GM12878 (cell line): ENCODE results near the gene TXNDC17. TPM values are rescaled to one million over a fixed set of nuclear protein-coding genes. Genes with fewer than 3 reads are reported as not detected.
"Not testable (repeated sequence)": the region's sequence is repeated elsewhere in the genome, so short reads cannot be mapped to it uniquely, and the experiment has no call there.

Experiments used
- ATAC-seq: fragments of 200-7000 bp; cut with Tn5 transposase; 3 replicates; pipeline ENCODE4 v1.9.1; 2020; ENCODE audit warnings: mild to moderate bottlenecking, moderate library complexity
- BruUV-seq: library from RNA; stranded (reverse); fragments of 400-500 nt; replicated peaks from 2 replicates; lab custom pipeline; 2021; lab: Mats Ljungman, UMichigan
- CTCF ChIA-PET: fragments of 300-600 bp; sonication (Branson Sonifier 250); formaldehyde crosslinking; extraction: SDS; loops from one replicate; lab custom pipeline; 2021; ENCODE audit warnings: inconsistent platforms; lab: Yijun Ruan, JAX
- POLR2A ChIA-PET: fragments of 350-600 bp; formaldehyde crosslinking; extraction: SDS; loops from one replicate; lab custom pipeline; 2021; ENCODE audit warnings: inconsistent platforms; lab: Charles Lee
- RAD21 ChIA-PET: fragments of 300-600 bp; sonication (Branson Sonifier 250); formaldehyde crosslinking; loops from one replicate; lab custom pipeline; 2023; ENCODE audit warnings: antibody characterized with exemption; ENCODE audit not compliant: unreplicated experiment; lab: Charles Lee
- SMC1A ChIA-PET: fragments of 300-600 bp; sonication (Branson Sonifier 250); formaldehyde crosslinking; loops from one replicate; lab custom pipeline; 2023; ENCODE audit not compliant: unreplicated experiment, uncharacterized antibody; lab: Charles Lee
- DNase-seq: peaks from one replicate; pipeline ENCODE4 v3.0.0-alpha.2; 2011; ENCODE audit warnings: low read depth, low spot score
- FAIRE-seq: peaks from 3 replicates; lab custom pipeline; 2011; peaks lifted over from hg19 to GRCh38; lab: Jason Lieb, UNC
- H2AFZ ChIP-seq: 2 replicates; pipeline ENCODE4 v1.6.0; 2011; ENCODE audit warnings: low read depth, low read length, control low read depth; ENCODE audit not compliant: control insufficient read depth
- H3K27ac ChIP-seq: 2 replicates; pipeline ENCODE4 v1.5.1; 2011; ENCODE audit warnings: control low read depth; ENCODE audit not compliant: control insufficient read depth, insufficient read depth
- H3K27me3 ChIP-seq, 2 experiments: replicated peaks in 1 of 2; 2 replicates each; pipeline versions ENCODE4 v1.6.0 to v1.6.1; 2011; ENCODE audit warnings: low read length in 1 of 2; ENCODE audit not compliant: control insufficient read depth in 2 of 2, insufficient read depth in 2 of 2
- H3K36me3 ChIP-seq, 2 experiments: 2 replicates each; pipeline ENCODE4 v1.5.1; 2011; ENCODE audit warnings: low read length in 1 of 2; ENCODE audit not compliant: control insufficient read depth in 2 of 2, insufficient read depth in 2 of 2
- H3K4me1 ChIP-seq: 2 replicates; pipeline ENCODE4 v1.6.1; 2011; ENCODE audit warnings: mild to moderate bottlenecking, low read length, moderate library complexity, mixed read lengths; ENCODE audit not compliant: control insufficient read depth, insufficient read depth
- H3K4me2 ChIP-seq: 2 replicates; pipeline ENCODE4 v1.6.0; 2011; ENCODE audit warnings: control low read depth; ENCODE audit not compliant: control insufficient read depth, insufficient read depth
- H3K4me3 ChIP-seq: fragments of 200-600 bp; sonication (generic); 2 replicates; pipeline ENCODE4 v1.5.1; 2016
- H3K79me2 ChIP-seq: 2 replicates; pipeline ENCODE4 v1.6.0; 2011; ENCODE audit warnings: low read length; ENCODE audit not compliant: control insufficient read depth, insufficient read depth
- H3K9ac ChIP-seq: 2 replicates; pipeline ENCODE4 v1.8.0; 2011; ENCODE audit warnings: low read length, control low read depth, mixed read lengths; ENCODE audit not compliant: control insufficient read depth, insufficient read depth
- H3K9me3 ChIP-seq: replicated peaks from 3 replicates; pipeline ENCODE4 v1.5.1; 2011; ENCODE audit warnings: mild to moderate bottlenecking, low read length; ENCODE audit not compliant: control insufficient read depth, insufficient read depth
- H4K20me1 ChIP-seq: 2 replicates; pipeline ENCODE4 v1.6.0; 2011; ENCODE audit not compliant: control insufficient read depth, insufficient read depth
- BACH1 ChIP-seq: fragments of 450-650 bp; IDR thresholded peaks from 2 replicates; pipeline ENCODE4 v1.6.1; 2017; ENCODE audit warnings: mild to moderate bottlenecking, borderline replicate concordance
- BRCA1 ChIP-seq: IDR thresholded peaks from 2 replicates; pipeline ENCODE4 v1.6.1; 2011; ENCODE audit warnings: low read depth, low read length, improper control_type of control experiment
- CEBPB ChIP-seq, 2 experiments: fragments of 150-350 bp in 1 of 2; IDR thresholded peaks; 2 replicates each; pipeline ENCODE4 v1.6.1; 2012 to 2014; ENCODE audit warnings: low read depth in 2 of 2, low read length in 2 of 2, borderline replicate concordance in 1 of 2, inconsistent platforms in 1 of 2
- EP300 ChIP-seq, 2 experiments: fragments of 150-350 bp in 1 of 2; IDR thresholded peaks; 2 replicates each; pipeline ENCODE4 v1.6.1; 2011 to 2012; ENCODE audit warnings: low read depth in 2 of 2, low read length in 2 of 2, borderline replicate concordance in 1 of 2, improper control_type of control experiment in 1 of 2, inconsistent platforms in 1 of 2; ENCODE audit not compliant: control insufficient read depth in 1 of 2
- ESRRA ChIP-seq: IDR thresholded peaks from 2 replicates; pipeline ENCODE4 v1.6.1; 2012; ENCODE audit warnings: mild to moderate bottlenecking, low read length, improper control_type of control experiment
- IRF4 ChIP-seq: IDR thresholded peaks from 2 replicates; pipeline ENCODE4 v1.6.1; 2011; ENCODE audit warnings: low read depth, low read length
- KLF5 ChIP-seq: fragments of 450-650 bp; IDR thresholded peaks from 2 replicates; pipeline ENCODE4 v1.6.1; 2014; ENCODE audit warnings: mild to moderate bottlenecking; ENCODE audit not compliant: partially characterized antibody
- MEF2B ChIP-seq: fragments of 450-650 bp; IDR thresholded peaks from 2 replicates; pipeline ENCODE4 v1.6.1; 2018; ENCODE audit warnings: mild to moderate bottlenecking, moderate library complexity; ENCODE audit not compliant: partially characterized antibody, poor library complexity, severe bottlenecking
- MYC ChIP-seq: IDR thresholded peaks from 2 replicates; pipeline ENCODE4 v1.6.1; 2011; ENCODE audit warnings: mild to moderate bottlenecking, low read length, moderate library complexity, inconsistent platforms; ENCODE audit not compliant: insufficient read depth, insufficient replicate concordance, insufficient read length, severe bottlenecking
- NR2C1 ChIP-seq: fragments of 450-650 bp; IDR thresholded peaks from 2 replicates; pipeline ENCODE4 v1.6.1; 2017; ENCODE audit warnings: antibody characterized with exemption, mild to moderate bottlenecking, moderate library complexity
- RUNX3 ChIP-seq: IDR thresholded peaks from 2 replicates; pipeline ENCODE4 v1.6.1; 2012; ENCODE audit warnings: low read length, inconsistent platforms
- SUPT20H ChIP-seq: IDR thresholded peaks from 2 replicates; pipeline ENCODE4 v1.6.1; 2011; ENCODE audit warnings: low read depth, mild to moderate bottlenecking, low read length, moderate library complexity, borderline replicate concordance; ENCODE audit not compliant: control insufficient read depth
- TBL1XR1 ChIP-seq: IDR thresholded peaks from 2 replicates; pipeline ENCODE4 v1.6.1; 2012; ENCODE audit warnings: low read depth, low read length, improper control_type of control experiment
- ZNF274 ChIP-seq: IDR thresholded peaks from one replicate; pipeline ENCODE4 v1.8.0; 2011; ENCODE audit not compliant: insufficient read length, insufficient read depth
- ZSCAN29 ChIP-seq: fragments of 450-650 bp; IDR thresholded peaks from 2 replicates; pipeline ENCODE4 v1.6.1; 2017; ENCODE audit warnings: mild to moderate bottlenecking, moderate library complexity
- ZZZ3 ChIP-seq: IDR thresholded peaks from 2 replicates; pipeline ENCODE4 v1.6.1; 2011; ENCODE audit warnings: low read depth; ENCODE audit not compliant: control insufficient read depth, insufficient read length
- WGBS: methylation state at CpG from one replicate; pipeline ENCODE4 v1.1.6; 2016; ENCODE audit warnings: low lambda C conversion rate; ENCODE audit not compliant: insufficient replicate concordance, insufficient coverage; ENCODE audit errors: missing lambda C conversion rate; 5-methylcytosine and 5-hydroxymethylcytosine counted together
- in situ Hi-C: fragments of 300-500 bp; cut with MboI; formaldehyde crosslinking; loops from 9 replicates; pipeline ENCODE4 v1.14.3; 2018; ENCODE audit warnings: mixed read lengths
- intact Hi-C: fragments of 100-400 bp; cut with micrococcal nuclease; formaldehyde crosslinking; loops from one replicate; pipeline ENCODE4 v1.14.2; 2022; ENCODE audit not compliant: unreplicated experiment
- polyA plus RNA-seq, 11 experiments: library from polyadenylated mRNA; depleted of rRNA in 4 of 11; unstranded in 6 of 11; stranded (reverse) in 5 of 11; fragments of >200 nt; fragmentation: Nextera tagmentation in 4 of 11; fragmentation: Illumina TruSeq in 1 of 11; extraction: Ambion mirVana in 4 of 11; extraction: Trizol in 1 of 11; gene quantifications; 1 replicate in 1 of 11; 2 replicates in 10 of 11; pipeline versions ENCODE4 v1.2.1 to v1.2.3, GENCODE V29; 2011 to 2016; ENCODE audit warnings: inconsistent platforms in 2 of 11, missing spikeins in 2 of 11, low read depth in 1 of 11
- total RNA-seq, 4 experiments: library from RNA; depleted of rRNA in 3 of 4; stranded (reverse); fragments of >200 nt in 3 of 4; fragmentation: Illumina TruSeq in 1 of 4; extraction: Trizol in 1 of 4; gene quantifications; 2 replicates each; pipeline versions ENCODE4 v1.2.1 to v1.2.3, GENCODE V29; 2013 to 2021
- TF ChIP-seq, protein P1 (sequence below), 3 experiments: IDR thresholded peaks in 2 of 3; conservative IDR thresholded peaks in 1 of 3; 2 replicates each; pipeline ENCODE4 v1.5.1; 2011; ENCODE audit warnings: low read depth in 3 of 3, low read length in 3 of 3, mild to moderate bottlenecking in 3 of 3, control low read depth in 2 of 3, moderate library complexity in 2 of 3, inconsistent platforms in 1 of 3, mixed read lengths in 1 of 3; ENCODE audit not compliant: control insufficient read depth in 2 of 3, insufficient read depth in 1 of 3; ENCODE audit errors: extremely low read depth in 1 of 3

The TXNDC17 gene
- total and polyA plus RNA-seq, 10 of the 15 experiments (the other 5 are each of a cell fraction or from before 2014, with no cell fraction given), result 124 to 957 (median 216) TPM

DNA sequence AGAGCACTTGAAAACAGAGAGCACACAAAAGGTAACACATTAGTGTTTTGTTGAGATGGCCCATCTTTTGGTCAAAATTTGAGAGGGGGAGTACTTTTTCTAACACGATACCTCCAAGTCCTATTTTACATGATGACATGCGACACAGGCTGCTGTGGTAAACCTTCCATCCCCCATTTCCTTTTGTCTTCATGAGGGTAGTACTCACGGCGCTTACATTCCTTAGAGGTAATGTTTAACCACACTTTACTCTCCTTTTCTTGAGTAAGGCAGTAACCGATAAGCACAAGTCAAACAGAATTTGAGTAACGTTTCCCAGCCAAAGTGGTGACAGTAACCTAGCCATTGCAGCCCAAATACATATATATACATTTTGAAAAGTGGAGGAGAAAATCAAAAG lies 48.7 kb upstream of the TXNDC17 start:
- TF ChIP-seq CEBPB (IDR thresholded peaks at IDR 0.05; ENCODE audit: borderline replicate concordance in 1 of 2, low read depth in 2 of 2, low read length in 2 of 2) (no peak), KLF5 (no peak), MYC (no peak), TBL1XR1 (no peak), EP300 (IDR thresholded peaks at IDR 0.05; ENCODE audit: borderline replicate concordance in 1 of 2, control insufficient read depth in 1 of 2, low read depth in 2 of 2, low read length in 2 of 2) (no peak), RUNX3 (no peak), BRCA1 (no peak), ZNF274 (no peak), BACH1 (no peak), MEF2B (no peak), ZSCAN29 (no peak), IRF4 (no peak), SUPT20H (no peak), NR2C1 (no peak), ESRRA (no peak), ZZZ3 (no peak)
- TF ChIP-seq, protein P1, sequence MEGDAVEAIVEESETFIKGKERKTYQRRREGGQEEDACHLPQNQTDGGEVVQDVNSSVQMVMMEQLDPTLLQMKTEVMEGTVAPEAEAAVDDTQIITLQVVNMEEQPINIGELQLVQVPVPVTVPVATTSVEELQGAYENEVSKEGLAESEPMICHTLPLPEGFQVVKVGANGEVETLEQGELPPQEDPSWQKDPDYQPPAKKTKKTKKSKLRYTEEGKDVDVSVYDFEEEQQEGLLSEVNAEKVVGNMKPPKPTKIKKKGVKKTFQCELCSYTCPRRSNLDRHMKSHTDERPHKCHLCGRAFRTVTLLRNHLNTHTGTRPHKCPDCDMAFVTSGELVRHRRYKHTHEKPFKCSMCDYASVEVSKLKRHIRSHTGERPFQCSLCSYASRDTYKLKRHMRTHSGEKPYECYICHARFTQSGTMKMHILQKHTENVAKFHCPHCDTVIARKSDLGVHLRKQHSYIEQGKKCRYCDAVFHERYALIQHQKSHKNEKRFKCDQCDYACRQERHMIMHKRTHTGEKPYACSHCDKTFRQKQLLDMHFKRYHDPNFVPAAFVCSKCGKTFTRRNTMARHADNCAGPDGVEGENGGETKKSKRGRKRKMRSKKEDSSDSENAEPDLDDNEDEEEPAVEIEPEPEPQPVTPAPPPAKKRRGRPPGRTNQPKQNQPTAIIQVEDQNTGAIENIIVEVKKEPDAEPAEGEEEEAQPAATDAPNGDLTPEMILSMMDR (IDR thresholded peaks at IDR 0.05 in 2 of 3, conservative IDR thresholded peaks at IDR 0.05 in 1 of 3; ENCODE audit: control insufficient read depth in 2 of 3, extremely low read depth in 1 of 3, insufficient read depth in 1 of 3, low read depth in 3 of 3, low read length in 3 of 3), result no peak
- H3K4me2 ChIP-seq, result no peak overlapping the region
- ChIA-PET SMC1A (no interaction called here), CTCF (no interaction called here), POLR2A (no interaction called here), RAD21 (no interaction called here)
- H4K20me1 ChIP-seq, result no peaks in the 10 kb centered on the region
- H2AFZ ChIP-seq, result no peak overlapping the region
- H3K9me3 ChIP-seq, result no peaks in the 10 kb centered on the region
- H3K36me3 ChIP-seq, result peaks cover 2 to 34% of the 10 kb centered on the region in 2 experiments; a peak in 3 of 4 replicates
- BruUV-seq, result no TSS peak
- in situ Hi-C loops, result no loop called here
- 82% methylated on average over 6 of the region's 6 CpGs for WGBS
- no peak overlapping the region for H3K27ac ChIP-seq
- no peak overlapping the region for H3K4me3 ChIP-seq
- intact Hi-C loops, result no loop called here
- FAIRE-seq (no peak), DNase-seq (no peak), ATAC-seq (no peak)
- no peaks in the 10 kb centered on the region for H3K79me2 ChIP-seq
- H3K9ac ChIP-seq, result no peak overlapping the region
- H3K27me3 ChIP-seq, result no peaks in the 10 kb centered on the region
- no peaks in the 10 kb centered on the region for H3K4me1 ChIP-seq

DNA sequence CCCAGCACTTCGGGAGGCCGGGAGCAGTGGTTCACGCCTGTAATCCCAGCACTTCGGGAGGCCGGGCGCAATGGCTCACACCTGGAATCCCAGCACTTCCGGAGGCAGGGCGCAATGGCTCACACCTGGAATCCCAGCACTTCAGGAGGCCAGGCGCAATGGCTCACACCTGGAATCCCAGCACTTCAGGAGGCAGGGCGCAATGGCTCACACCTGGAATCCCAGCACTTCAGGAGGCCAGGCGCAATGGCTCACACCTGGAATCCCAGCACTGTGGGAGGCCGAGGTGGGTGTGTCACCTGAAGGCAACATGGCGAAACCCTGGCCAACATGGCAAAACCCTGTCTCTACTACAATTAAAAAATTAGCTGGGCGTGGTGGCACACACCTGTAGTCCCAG lies 47.5 kb upstream of the TXNDC17 start:
- H3K4me2 ChIP-seq, H3K9me3 ChIP-seq, DNase-seq, RAD21 ChIA-PET, BruUV-seq, FAIRE-seq, H4K20me1 ChIP-seq, CTCF ChIA-PET, POLR2A ChIA-PET, intact Hi-C loops, H3K4me1 ChIP-seq, H3K27ac ChIP-seq, H3K79me2 ChIP-seq, SMC1A ChIA-PET, in situ Hi-C loops, H3K27me3 ChIP-seq, H2AFZ ChIP-seq, ATAC-seq, H3K9ac ChIP-seq, H3K4me3 ChIP-seq: not testable (repeated sequence)
- peaks cover 2 to 30% of the 10 kb centered on the region in 2 experiments; a peak in 3 of 4 replicates for H3K36me3 ChIP-seq
- 95% methylated on average over 14 of the region's 14 CpGs for WGBS
